Fibroblast of skin of scalp (primary cell): ENCODE measurements around the gene ST6GALNAC3.
"Not testable (repeated sequence)": the region's sequence is repeated elsewhere in the genome, so short reads cannot be mapped to it uniquely, and the experiment has no call there.

ENCODE experiments used
- DNase-seq: peaks from one replicate; pipeline ENCODE4 v3.0.0-alpha.2; 2013

Gene ST6GALNAC3

GRCh38 chr1:76291191-76291590 is 216.6 kb downstream of the ST6GALNAC3 start:
- DNase-seq = no peak

GRCh38 chr1:76291737-76292136 is 217.2 kb downstream of the ST6GALNAC3 start:
- DNase-seq = no peak

GRCh38 chr1:76292418-76293184 is 218.1 kb downstream of the ST6GALNAC3 start:
- DNase-seq = no peak

- no peak for DNase-seq
Measured at GRCh38 chr1:76293831-76294230, 219.3 kb downstream of the ST6GALNAC3 start.

- no peak for DNase-seq
Measured at GRCh38 chr1:76294482-76295194, 220.1 kb downstream of the ST6GALNAC3 start.

GRCh38 chr1:76298399-76298798 is 223.9 kb downstream of the ST6GALNAC3 start:
- DNase-seq = no peak

GRCh38 chr1:76299036-76299435 is 224.5 kb downstream of the ST6GALNAC3 start:
- DNase-seq = no peak

GRCh38 chr1:76300556-76300955 is 226.0 kb downstream of the ST6GALNAC3 start:
- no peak for DNase-seq

GRCh38 chr1:76302711-76303339 is 228.3 kb downstream of the ST6GALNAC3 start:
- no peak for DNase-seq

GRCh38 chr1:76303340-76303717 is 228.8 kb downstream of the ST6GALNAC3 start:
- no peak for DNase-seq

- no peak for DNase-seq
Measured at GRCh38 chr1:76313304-76313703, 238.8 kb downstream of the ST6GALNAC3 start.

GRCh38 chr1:76314730-76315129 is 240.2 kb downstream of the ST6GALNAC3 start:
- DNase-seq = peak; percentile 11

GRCh38 chr1:76317299-76317900 is 242.9 kb downstream of the ST6GALNAC3 start:
- DNase-seq = no peak

- DNase-seq = peak; percentile 87
Measured at GRCh38 chr1:76330991-76331603, 256.6 kb downstream of the ST6GALNAC3 start.

- DNase-seq = no peak
Measured at GRCh38 chr1:76335882-76336281, 261.3 kb downstream of the ST6GALNAC3 start.

- DNase-seq = peak; percentile 99
Measured at GRCh38 chr1:76336931-76337371, 262.4 kb downstream of the ST6GALNAC3 start.

- no peak for DNase-seq
Measured at GRCh38 chr1:76337542-76338219, 263.1 kb downstream of the ST6GALNAC3 start.

- DNase-seq = peak; percentile 67
Measured at GRCh38 chr1:76340056-76340455, 265.5 kb downstream of the ST6GALNAC3 start.

- not testable (repeated sequence) for DNase-seq
Measured at GRCh38 chr1:76341816-76342215, 267.3 kb downstream of the ST6GALNAC3 start.

GRCh38 chr1:76343356-76343755 is 268.8 kb downstream of the ST6GALNAC3 start:
- no peak for DNase-seq

GRCh38 chr1:76351655-76352054 is 277.1 kb downstream of the ST6GALNAC3 start:
- no peak for DNase-seq
